A549 (cell line): ENCODE data around the gene CAMLG. TPM values are rescaled to one million over a fixed set of nuclear protein-coding genes. Genes with fewer than 3 reads are reported as not detected.
"Not testable (repeated sequence)": the region's sequence is repeated elsewhere in the genome, so short reads cannot be mapped to it uniquely, and the experiment has no call there.

Source experiments
- ATAC-seq, 2 experiments: fragments of 200-7000 bp in 1 of 2; fragments of >200 bp in 1 of 2; cut with Nextera tagmentation in 1 of 2; cut with Tn5 transposase in 1 of 2; 3 replicates each; pipeline versions ENCODE4 v1.8.0 to v1.9.1; 2018 to 2020; ENCODE audit warnings: mild to moderate bottlenecking in 1 of 2, moderate library complexity in 1 of 2
- CTCF ChIA-PET: fragments of 300-600 bp; sonication (Branson Sonifier 250); formaldehyde crosslinking; extraction: SDS; loops from one replicate; lab custom pipeline; 2021; ENCODE audit warnings: antibody characterized with exemption, inconsistent platforms; lab: Yijun Ruan, JAX
- POLR2A ChIA-PET: fragments of 350-600 bp; formaldehyde crosslinking; extraction: SDS; loops from one replicate; lab custom pipeline; 2021; ENCODE audit warnings: antibody characterized with exemption, inconsistent platforms; lab: Yijun Ruan, JAX
- DNase-seq, 2 experiments: peaks; one replicate each; pipeline versions ENCODE4 v3.0.0 to v3.0.0-alpha.2; 2011 to 2016; ENCODE audit warnings: low read depth in 1 of 2, low spot score in 1 of 2
- FAIRE-seq: peaks from 2 replicates; lab custom pipeline; 2011; peaks lifted over from hg19 to GRCh38; lab: Jason Lieb, UNC
- H3K27ac ChIP-seq, 2 experiments: fragments of >200 bp; sonication (Bioruptor Twin); formaldehyde crosslinking; 3 replicates each; pipeline ENCODE4 v1.5.1; 2016 to 2017
- H3K4me1 ChIP-seq: fragments of >200 bp; sonication (Bioruptor Twin); formaldehyde crosslinking; 3 replicates; pipeline ENCODE4 v1.6.1; 2016
- H3K4me2 ChIP-seq: fragments of >200 bp; sonication (Bioruptor Twin); formaldehyde crosslinking; 3 replicates; pipeline ENCODE4 v1.6.1; 2016
- H3K4me3 ChIP-seq: fragments of >200 bp; sonication (Bioruptor Twin); formaldehyde crosslinking; 3 replicates; pipeline ENCODE4 v1.5.1; 2016
- H3K9me3 ChIP-seq: fragments of >200 bp; sonication (Bioruptor Twin); formaldehyde crosslinking; 3 replicates; pipeline ENCODE4 v1.6.1; 2016
- CBX8 ChIP-seq: fragments of 200-600 bp; sonication (generic); IDR thresholded peaks from 2 replicates; pipeline ENCODE4 v1.6.1; 2016
- EHMT2 ChIP-seq: fragments of 200-600 bp; sonication (generic); IDR thresholded peaks from 2 replicates; pipeline ENCODE4 v1.6.1; 2016; ENCODE audit warnings: antibody characterized with exemption, low read depth, mild to moderate bottlenecking, moderate library complexity
- GATA3 ChIP-seq: IDR thresholded peaks from 2 replicates; pipeline ENCODE4 v1.6.1; 2012; ENCODE audit warnings: borderline replicate concordance
- HDAC2 ChIP-seq: fragments of 200-600 bp; sonication (generic); IDR thresholded peaks from 2 replicates; pipeline ENCODE4 v1.6.1; 2016
- HOXA7 ChIP-seq: fragments of 250-450 bp; sonication (Bioruptor Pico); IDR thresholded peaks from 2 replicates; pipeline ENCODE4 v1.5.0; 2020; ENCODE audit warnings: mild to moderate bottlenecking, moderate library complexity
- JUN ChIP-seq, 2 experiments: fragments of >200 bp; sonication (Bioruptor Twin); formaldehyde crosslinking; IDR thresholded peaks; 2 replicates in 1 of 2; 3 replicates in 1 of 2; pipeline ENCODE4 v1.6.1; 2016 to 2017
- KDM5A ChIP-seq: fragments of 200-600 bp; sonication (generic); IDR thresholded peaks from 2 replicates; pipeline ENCODE4 v1.6.1; 2016; ENCODE audit warnings: antibody characterized with exemption, mild to moderate bottlenecking
- PHF8 ChIP-seq: fragments of 200-600 bp; sonication (generic); IDR thresholded peaks from 2 replicates; pipeline ENCODE4 v1.6.1; 2016; ENCODE audit warnings: low read depth, mild to moderate bottlenecking, antibody characterized with exemption, moderate library complexity, borderline replicate concordance
- POLR2A ChIP-seq: IDR thresholded peaks from 2 replicates; pipeline ENCODE4 v1.6.1; 2012; ENCODE audit warnings: mild to moderate bottlenecking, low read length
- TFCP2L1 ChIP-seq: fragments of 250-450 bp; sonication (Bioruptor Pico); IDR thresholded peaks from 2 replicates; pipeline ENCODE4 v1.5.0; 2021; ENCODE audit warnings: mild to moderate bottlenecking
- ZFP36 ChIP-seq: fragments of 450-650 bp; IDR thresholded peaks from 2 replicates; pipeline ENCODE4 v1.6.1; 2014; ENCODE audit warnings: borderline replicate concordance; ENCODE audit not compliant: partially characterized antibody
- WGBS: methylation state at CpG from one replicate; pipeline ENCODE4 v1.1.6; 2017; ENCODE audit errors: missing lambda C conversion rate; 5-methylcytosine and 5-hydroxymethylcytosine counted together
- polyA plus RNA-seq, 4 experiments: library from polyadenylated mRNA; depleted of rRNA in 3 of 4; stranded (reverse); fragments of >200 nt; fragmentation: RNase III in 1 of 4; extraction: RNeasy Plus Mini Kit Qiagen cat#74134 plus additional on column Dnase treatment in 1 of 4; gene quantifications; 2 replicates in 3 of 4; 3 replicates in 1 of 4; pipeline ENCODE4 v1.2.3, GENCODE V29; 2011 to 2017
- TF ChIP-seq, protein P1 (sequence below): fragments of 250-450 bp; sonication (Bioruptor Pico); IDR thresholded peaks from 2 replicates; pipeline ENCODE4 v1.5.0; 2021; ENCODE audit warnings: mild to moderate bottlenecking, moderate library complexity, borderline replicate concordance
- TF ChIP-seq, protein P2 (sequence below): fragments of >200 bp; sonication (Bioruptor Twin); formaldehyde crosslinking; IDR thresholded peaks from 3 replicates; pipeline ENCODE4 v1.5.1; 2016
- TF ChIP-seq, protein P3 (sequence below): IDR thresholded peaks from 2 replicates; pipeline ENCODE4 v1.6.1; 2012
- TF ChIP-seq, protein P4 (sequence below): IDR thresholded peaks from 2 replicates; pipeline ENCODE4 v1.6.1; 2012
- TF ChIP-seq, protein P5 (sequence below): fragments of >200 bp; sonication (Bioruptor Twin); formaldehyde crosslinking; IDR thresholded peaks from 3 replicates; pipeline ENCODE4 v1.6.1; 2016
- TF ChIP-seq, protein P6 (sequence below): IDR thresholded peaks from 2 replicates; pipeline ENCODE4 v1.6.1; 2012; ENCODE audit warnings: low read depth, borderline replicate concordance

CAMLG gene
- polyA plus RNA-seq, 2 of the 4 experiments (the other 2 are of a cell fraction), result 23.8 to 26.2 TPM

DNA sequence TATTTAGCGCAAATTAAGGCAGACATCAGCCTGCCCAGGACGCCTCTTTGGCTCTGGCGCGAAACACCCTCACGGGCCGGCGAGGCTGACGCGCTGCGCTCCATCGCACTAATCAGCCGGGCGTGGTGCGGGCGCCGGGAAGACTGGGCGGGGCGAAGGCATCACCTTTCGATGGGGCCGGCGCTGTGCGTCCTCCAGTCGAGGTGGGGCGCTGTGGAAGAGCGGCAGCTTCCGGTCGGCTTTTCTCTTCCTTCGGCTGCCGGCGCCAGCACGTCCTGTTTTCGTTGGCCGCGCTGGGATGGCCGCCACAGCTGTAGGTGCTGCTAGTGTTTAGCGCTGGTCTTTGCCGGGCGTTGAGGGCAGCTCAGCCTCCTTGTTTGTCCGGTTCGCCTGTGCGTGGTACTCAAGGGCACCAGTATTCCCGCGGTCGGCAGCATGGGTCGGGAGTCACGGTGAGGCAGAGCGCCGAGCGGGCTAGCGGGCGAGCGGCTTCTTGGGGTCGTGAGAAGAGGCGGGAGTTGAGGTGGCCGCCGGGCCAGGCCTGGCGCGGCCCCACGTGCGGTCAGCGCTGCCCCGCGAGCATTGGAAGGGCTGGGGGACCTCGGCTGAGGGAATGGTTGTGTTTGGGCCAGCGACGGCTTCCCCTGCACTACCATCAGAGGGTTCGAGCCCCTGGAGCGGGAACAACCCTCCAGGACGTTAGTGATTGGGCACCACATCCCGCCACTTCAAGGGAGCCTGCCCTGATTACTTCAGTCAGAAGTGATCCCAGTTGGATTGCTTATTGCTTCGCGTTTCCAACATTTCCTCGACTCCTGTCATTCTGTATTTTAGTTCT lies 20.4 kb downstream of the CAMLG start, which contains the start of gene DDX46:
Gene DDX46, plus strand, starts transcription at position 276 of the 838 bp plus-strand sequence. Its CDS starts 160 bp downstream, at position 436.
- FAIRE-seq (no peak), DNase-seq (peak; percentile 94 to 95), ATAC-seq (peak; percentile 98 to 99)
- peaks cover 14% of the 10 kb centered on the region for H3K4me1 ChIP-seq
- ChIA-PET POLR2A (interaction anchor here (0.6 to 1.8 kb wide), 9 partner anchors 11 to 146 kb away, joined by 3 to 10 read pairs (median 4); partner anchors contain the start of genes C5orf24, CAMLG, PCBD2 and TXNDC15), CTCF (interaction anchor here (0.6 to 7.8 kb wide), 22 partner anchors 8 to 253 kb away, joined by 3 to 51 read pairs (median 4); partner anchors contain the start of genes CAMLG and PCBD2)
- H3K27ac ChIP-seq, result peak within 1 kb of the TSS; percentile 93
- peak within 1 kb of the TSS; percentile 98 for H3K4me2 ChIP-seq
- WGBS, result 1% methylated on average over 57 of the region's 73 CpGs
- no peaks in the 10 kb centered on the region for H3K9me3 ChIP-seq
- TF ChIP-seq, protein P1, sequence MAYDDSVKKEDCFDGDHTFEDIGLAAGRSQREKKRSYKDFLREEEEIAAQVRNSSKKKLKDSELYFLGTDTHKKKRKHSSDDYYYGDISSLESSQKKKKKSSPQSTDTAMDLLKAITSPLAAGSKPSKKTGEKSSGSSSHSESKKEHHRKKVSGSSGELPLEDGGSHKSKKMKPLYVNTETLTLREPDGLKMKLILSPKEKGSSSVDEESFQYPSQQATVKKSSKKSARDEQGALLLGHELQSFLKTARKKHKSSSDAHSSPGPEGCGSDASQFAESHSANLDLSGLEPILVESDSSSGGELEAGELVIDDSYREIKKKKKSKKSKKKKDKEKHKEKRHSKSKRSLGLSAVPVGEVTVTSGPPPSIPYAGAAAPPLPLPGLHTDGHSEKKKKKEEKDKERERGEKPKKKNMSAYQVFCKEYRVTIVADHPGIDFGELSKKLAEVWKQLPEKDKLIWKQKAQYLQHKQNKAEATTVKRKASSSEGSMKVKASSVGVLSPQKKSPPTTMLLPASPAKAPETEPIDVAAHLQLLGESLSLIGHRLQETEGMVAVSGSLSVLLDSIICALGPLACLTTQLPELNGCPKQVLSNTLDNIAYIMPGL (CRISPR knock-in tag), result no peak; the same call in 1 of the 2 replicates
- TF ChIP-seq, protein P2, sequence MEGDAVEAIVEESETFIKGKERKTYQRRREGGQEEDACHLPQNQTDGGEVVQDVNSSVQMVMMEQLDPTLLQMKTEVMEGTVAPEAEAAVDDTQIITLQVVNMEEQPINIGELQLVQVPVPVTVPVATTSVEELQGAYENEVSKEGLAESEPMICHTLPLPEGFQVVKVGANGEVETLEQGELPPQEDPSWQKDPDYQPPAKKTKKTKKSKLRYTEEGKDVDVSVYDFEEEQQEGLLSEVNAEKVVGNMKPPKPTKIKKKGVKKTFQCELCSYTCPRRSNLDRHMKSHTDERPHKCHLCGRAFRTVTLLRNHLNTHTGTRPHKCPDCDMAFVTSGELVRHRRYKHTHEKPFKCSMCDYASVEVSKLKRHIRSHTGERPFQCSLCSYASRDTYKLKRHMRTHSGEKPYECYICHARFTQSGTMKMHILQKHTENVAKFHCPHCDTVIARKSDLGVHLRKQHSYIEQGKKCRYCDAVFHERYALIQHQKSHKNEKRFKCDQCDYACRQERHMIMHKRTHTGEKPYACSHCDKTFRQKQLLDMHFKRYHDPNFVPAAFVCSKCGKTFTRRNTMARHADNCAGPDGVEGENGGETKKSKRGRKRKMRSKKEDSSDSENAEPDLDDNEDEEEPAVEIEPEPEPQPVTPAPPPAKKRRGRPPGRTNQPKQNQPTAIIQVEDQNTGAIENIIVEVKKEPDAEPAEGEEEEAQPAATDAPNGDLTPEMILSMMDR, result peak; percentile 74
- TF ChIP-seq JUN (IDR thresholded peaks at IDR 0.05) (peak; percentile 73 to 95; a peak in 3 of 5 replicates), PHF8 (peak; percentile 56; the same call in 1 of the 2 replicates), HDAC2 (0 out of 2 replicates have a peak, but pooled peaks have one; percentile 50), HOXA7 (CRISPR knock-in tag) (no peak), TFCP2L1 (no peak), CBX8 (no peak), ZFP36 (peak; percentile 78), GATA3 (peak; percentile 27; the same call in 1 of the 2 replicates), KDM5A (peak; percentile 97), EHMT2 (no peak), POLR2A (peak; percentile 84)
- TF ChIP-seq, protein P3, sequence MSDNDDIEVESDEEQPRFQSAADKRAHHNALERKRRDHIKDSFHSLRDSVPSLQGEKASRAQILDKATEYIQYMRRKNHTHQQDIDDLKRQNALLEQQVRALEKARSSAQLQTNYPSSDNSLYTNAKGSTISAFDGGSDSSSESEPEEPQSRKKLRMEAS, result peak; percentile 94
- TF ChIP-seq, protein P4, sequence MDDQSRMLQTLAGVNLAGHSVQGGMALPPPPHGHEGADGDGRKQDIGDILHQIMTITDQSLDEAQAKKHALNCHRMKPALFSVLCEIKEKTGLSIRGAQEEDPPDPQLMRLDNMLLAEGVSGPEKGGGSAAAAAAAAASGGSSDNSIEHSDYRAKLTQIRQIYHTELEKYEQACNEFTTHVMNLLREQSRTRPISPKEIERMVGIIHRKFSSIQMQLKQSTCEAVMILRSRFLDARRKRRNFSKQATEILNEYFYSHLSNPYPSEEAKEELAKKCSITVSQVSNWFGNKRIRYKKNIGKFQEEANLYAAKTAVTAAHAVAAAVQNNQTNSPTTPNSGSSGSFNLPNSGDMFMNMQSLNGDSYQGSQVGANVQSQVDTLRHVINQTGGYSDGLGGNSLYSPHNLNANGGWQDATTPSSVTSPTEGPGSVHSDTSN, result 0 out of 2 replicates have a peak, but pooled peaks have one; percentile 48
- TF ChIP-seq, protein P5, sequence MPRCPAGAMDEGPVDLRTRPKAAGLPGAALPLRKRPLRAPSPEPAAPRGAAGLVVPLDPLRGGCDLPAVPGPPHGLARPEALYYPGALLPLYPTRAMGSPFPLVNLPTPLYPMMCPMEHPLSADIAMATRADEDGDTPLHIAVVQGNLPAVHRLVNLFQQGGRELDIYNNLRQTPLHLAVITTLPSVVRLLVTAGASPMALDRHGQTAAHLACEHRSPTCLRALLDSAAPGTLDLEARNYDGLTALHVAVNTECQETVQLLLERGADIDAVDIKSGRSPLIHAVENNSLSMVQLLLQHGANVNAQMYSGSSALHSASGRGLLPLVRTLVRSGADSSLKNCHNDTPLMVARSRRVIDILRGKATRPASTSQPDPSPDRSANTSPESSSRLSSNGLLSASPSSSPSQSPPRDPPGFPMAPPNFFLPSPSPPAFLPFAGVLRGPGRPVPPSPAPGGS, result 0 out of 3 replicates have a peak, but pooled peaks have one; percentile 62
- TF ChIP-seq, protein P6, sequence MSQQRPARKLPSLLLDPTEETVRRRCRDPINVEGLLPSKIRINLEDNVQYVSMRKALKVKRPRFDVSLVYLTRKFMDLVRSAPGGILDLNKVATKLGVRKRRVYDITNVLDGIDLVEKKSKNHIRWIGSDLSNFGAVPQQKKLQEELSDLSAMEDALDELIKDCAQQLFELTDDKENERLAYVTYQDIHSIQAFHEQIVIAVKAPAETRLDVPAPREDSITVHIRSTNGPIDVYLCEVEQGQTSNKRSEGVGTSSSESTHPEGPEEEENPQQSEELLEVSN, result peak; percentile 85; the same call in 1 of the 2 replicates
- peak within 1 kb of the TSS; percentile 99 for H3K4me3 ChIP-seq

DNA sequence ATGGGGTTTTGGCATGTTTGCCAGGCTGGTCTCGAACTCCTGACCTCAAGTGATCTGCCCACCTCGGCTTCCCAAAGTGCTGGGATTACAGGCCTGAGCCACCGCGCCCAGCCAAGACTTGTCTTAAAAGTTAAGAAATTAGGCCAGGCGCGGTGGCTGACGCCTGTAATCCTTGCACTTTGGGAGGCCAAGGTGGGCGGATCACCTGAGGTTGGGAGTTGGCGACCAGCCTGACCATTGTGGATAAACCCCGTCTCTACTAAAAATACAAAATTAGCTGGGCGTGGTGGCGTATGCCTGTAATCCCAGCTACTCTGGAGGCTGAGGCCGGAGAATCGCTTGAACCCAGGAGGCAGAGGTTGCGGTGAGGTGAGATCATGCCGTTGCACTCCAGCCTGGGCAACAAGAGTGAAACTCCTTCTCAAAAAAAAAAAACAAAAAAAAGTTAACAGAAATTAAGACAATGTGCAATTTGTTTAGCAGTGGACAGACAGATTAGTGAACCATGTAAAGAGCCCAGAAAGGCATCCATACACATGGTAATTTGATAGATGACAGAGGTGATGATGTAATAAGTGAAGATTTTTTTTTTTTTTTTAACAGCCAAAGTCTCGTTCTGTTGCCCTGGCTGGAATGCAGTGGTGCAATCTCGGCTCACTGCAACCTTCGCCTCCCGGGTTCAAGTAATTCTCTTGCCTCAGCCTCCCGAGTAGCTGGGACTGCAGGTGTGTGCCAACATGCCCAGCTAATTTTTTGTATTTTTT lies 29.4 kb downstream of the CAMLG start:
- ChIA-PET POLR2A (interaction anchor here (0.7 kb wide), 1 partner anchor 491 kb away, joined by 3 read pairs; no protein-coding TSS in a partner anchor), CTCF (interaction anchor here (1.4 to 2.0 kb wide), 2 partner anchors 9 to 14 kb away, joined by 3 to 10 read pairs; partner anchors contain the start of gene DDX46)
- not testable (repeated sequence) for H3K4me1 ChIP-seq, ATAC-seq, FAIRE-seq, H3K4me2 ChIP-seq, DNase-seq, H3K9me3 ChIP-seq, H3K27ac ChIP-seq, H3K4me3 ChIP-seq
- WGBS, result 93% methylated on average over 21 of the region's 21 CpGs
